ENCODE results near the gene ARHGAP15.

DNA sequence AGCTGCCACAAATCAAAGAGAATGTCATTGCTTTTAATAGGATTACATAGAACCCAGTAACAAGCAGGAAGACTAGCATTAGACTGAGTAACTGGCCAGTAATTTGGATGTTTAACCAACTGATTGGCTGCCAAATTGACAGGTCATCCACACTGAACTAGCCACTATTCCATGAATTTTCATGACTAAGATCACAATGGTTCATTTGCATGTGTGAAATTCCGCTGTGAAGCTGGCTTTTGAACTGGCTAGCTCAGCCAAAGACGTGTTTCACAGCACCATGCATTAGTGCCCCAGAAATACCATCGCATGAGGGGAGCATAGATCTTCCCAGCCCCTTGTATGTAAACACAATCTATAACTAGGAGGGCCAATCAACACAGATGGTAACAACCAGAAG, 649.8 kb downstream of the ARHGAP15 start:
- TF ChIP-seq SP1 (IDR thresholded peaks at IDR 0.05) (no peak), ARNT (IDR thresholded peaks at IDR 0.05) (no peak)

All from HEK293T (cell line).